ENCODE results near the gene ACVR2A. TPM values are rescaled to one million over a fixed set of nuclear protein-coding genes. Genes with fewer than 3 reads are reported as not detected.

ACVR2A gene
- total RNA-seq, 2 experiments from 2014 or later = 5.0 to 5.8 TPM

DNA sequence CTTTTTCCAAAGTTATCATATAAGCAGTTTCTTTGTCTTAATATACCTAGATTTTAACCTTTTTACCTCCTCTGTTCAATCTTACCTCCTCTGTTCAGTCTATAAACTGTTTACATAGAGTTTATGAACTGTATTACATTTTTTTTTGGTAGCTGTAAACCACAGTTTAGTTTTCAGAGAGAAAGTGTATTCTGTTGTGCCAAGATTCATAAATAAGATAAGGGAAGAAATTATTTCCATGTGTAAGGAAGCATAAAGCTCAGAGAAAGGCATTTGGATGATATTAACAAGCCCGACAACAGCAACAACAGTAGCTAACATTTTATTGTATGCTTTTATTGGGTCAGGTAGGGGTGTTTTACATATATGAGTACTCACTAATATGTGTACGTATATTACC is 71.2 kb downstream of the ACVR2A start:
- no peak for ATAC-seq (ENCODE audit: low read depth)
- Mint-ChIP-seq H3K27me3 (no peaks in the 10 kb centered on the region), H3K4me3 (no peak overlapping the region), H3K9me3 (no peaks in the 10 kb centered on the region), H3K36me3 (no peaks in the 10 kb centered on the region), H3K4me1 (no peaks in the 10 kb centered on the region), H3K27ac (no peak overlapping the region)
- POLR2A ChIA-PET = no interaction called here
- DNase-seq = no peak

GRCh38 chr2:147916723-147917122 is 71.9 kb downstream of the ACVR2A start:
- POLR2A ChIA-PET = no interaction called here
- Mint-ChIP-seq H3K4me1 (no peaks in the 10 kb centered on the region), H3K27me3 (no peaks in the 10 kb centered on the region), H3K36me3 (no peaks in the 10 kb centered on the region), H3K27ac (no peak overlapping the region), H3K9me3 (no peaks in the 10 kb centered on the region), H3K4me3 (no peak overlapping the region)
- ATAC-seq (ENCODE audit: low read depth) (no peak), DNase-seq (no peak)

DNA sequence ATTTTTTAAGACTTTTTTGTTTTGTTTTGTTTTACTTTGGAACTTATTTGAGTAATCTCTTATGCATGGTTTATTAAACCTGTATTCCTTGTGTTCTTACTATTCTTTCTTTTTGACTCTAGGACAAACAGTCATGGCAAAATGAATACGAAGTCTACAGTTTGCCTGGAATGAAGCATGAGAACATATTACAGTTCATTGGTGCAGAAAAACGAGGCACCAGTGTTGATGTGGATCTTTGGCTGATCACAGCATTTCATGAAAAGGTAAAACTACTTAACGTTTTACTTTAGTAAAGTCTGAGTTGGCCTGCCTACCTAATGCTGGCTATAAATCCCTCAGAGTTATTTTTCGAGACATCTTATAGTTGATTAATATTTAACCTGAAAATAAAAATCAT is 72.3 kb downstream of the ACVR2A start:
- no peaks in the 10 kb centered on the region for H3K4me1 Mint-ChIP-seq
- ATAC-seq (ENCODE audit: low read depth) (no peak), DNase-seq (no peak)
- H3K9me3 Mint-ChIP-seq = no peaks in the 10 kb centered on the region
- H3K4me3 Mint-ChIP-seq = no peak overlapping the region
- no peaks in the 10 kb centered on the region for H3K27me3 Mint-ChIP-seq
- H3K36me3 Mint-ChIP-seq = no peaks in the 10 kb centered on the region
- POLR2A ChIA-PET = no interaction called here
- no peak overlapping the region for H3K27ac Mint-ChIP-seq

DNA sequence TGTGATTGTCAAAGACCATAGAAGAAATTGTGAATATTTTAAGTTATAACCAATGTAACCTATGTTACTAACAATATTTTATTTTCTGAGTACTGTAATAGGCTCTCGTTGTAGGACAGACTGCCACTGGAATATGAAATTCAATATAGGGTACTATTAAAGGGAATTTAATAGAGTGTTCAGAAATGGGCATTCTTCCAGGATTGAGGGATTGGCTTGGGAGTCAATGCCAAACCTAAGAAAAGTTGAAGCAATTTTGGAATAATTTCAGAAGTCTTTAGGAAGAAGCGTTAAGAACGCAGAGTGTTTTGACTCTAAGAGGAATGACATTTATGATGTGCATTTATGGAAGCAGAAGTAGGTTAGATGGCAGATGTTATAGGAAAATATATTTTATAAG is 79.0 kb downstream of the ACVR2A start:
- Mint-ChIP-seq H3K27ac (no peak overlapping the region), H3K9me3 (no peaks in the 10 kb centered on the region), H3K4me3 (no peak overlapping the region), H3K27me3 (no peaks in the 10 kb centered on the region), H3K36me3 (peaks cover 1% of the 10 kb centered on the region), H3K4me1 (no peaks in the 10 kb centered on the region)
- POLR2A ChIA-PET = no interaction called here
- no peak for DNase-seq
- ATAC-seq (ENCODE audit: low read depth) = no peak

GRCh38 chr2:147924647-147925046 is 79.8 kb downstream of the ACVR2A start:
- DNase-seq (no peak), ATAC-seq (ENCODE audit: low read depth) (no peak)
- POLR2A ChIA-PET = no interaction called here
- Mint-ChIP-seq H3K4me3 (no peak overlapping the region), H3K36me3 (peaks cover 2% of the 10 kb centered on the region), H3K27ac (no peak overlapping the region), H3K27me3 (no peaks in the 10 kb centered on the region), H3K4me1 (no peaks in the 10 kb centered on the region), H3K9me3 (no peaks in the 10 kb centered on the region)

DNA sequence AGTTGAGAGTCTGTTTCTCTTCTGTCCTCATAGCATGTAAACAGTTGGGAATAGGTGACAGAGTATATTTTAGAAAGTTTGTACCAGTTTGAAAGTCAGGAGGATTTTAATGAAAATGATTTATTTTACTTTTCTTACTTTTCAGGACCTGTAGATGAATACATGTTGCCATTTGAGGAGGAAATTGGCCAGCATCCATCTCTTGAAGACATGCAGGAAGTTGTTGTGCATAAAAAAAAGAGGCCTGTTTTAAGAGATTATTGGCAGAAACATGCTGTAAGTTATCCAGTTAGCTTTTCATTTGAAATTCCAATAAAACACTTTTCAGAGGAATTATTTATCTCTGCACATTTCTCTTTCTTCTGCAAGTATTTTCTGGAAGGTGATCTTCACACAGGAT is 81.1 kb downstream of the ACVR2A start:
- DNase-seq = no peak

DNA sequence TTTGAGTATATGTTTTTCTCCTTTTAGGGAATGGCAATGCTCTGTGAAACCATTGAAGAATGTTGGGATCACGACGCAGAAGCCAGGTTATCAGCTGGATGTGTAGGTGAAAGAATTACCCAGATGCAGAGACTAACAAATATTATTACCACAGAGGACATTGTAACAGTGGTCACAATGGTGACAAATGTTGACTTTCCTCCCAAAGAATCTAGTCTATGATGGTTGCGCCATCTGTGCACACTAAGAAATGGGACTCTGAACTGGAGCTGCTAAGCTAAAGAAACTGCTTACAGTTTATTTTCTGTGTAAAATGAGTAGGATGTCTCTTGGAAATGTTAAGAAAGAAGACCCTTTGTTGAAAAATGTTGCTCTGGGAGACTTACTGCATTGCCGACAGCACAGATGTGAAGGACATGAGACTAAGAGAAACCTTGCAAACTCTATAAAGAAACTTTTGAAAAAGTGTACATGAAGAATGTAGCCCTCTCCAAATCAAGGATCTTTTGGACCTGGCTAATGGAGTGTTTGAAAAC is 82.3 kb downstream of the ACVR2A start:
- POLR2A ChIA-PET = no interaction called here
- peaks cover 6% of the 10 kb centered on the region for H3K36me3 Mint-ChIP-seq
- no peak overlapping the region for H3K4me3 Mint-ChIP-seq
- ATAC-seq (ENCODE audit: low read depth) (no peak), DNase-seq (no peak)
- no peaks in the 10 kb centered on the region for H3K4me1 Mint-ChIP-seq
- H3K27ac Mint-ChIP-seq = no peak overlapping the region
- no peaks in the 10 kb centered on the region for H3K9me3 Mint-ChIP-seq
- no peaks in the 10 kb centered on the region for H3K27me3 Mint-ChIP-seq

More for the DNA sequence above, 81.1 kb downstream of the ACVR2A start:
- H3K36me3 Mint-ChIP-seq = peaks cover 3% of the 10 kb centered on the region
- POLR2A ChIA-PET = no interaction called here
- no peak overlapping the region for H3K4me3 Mint-ChIP-seq
- no peak for ATAC-seq (ENCODE audit: low read depth)
- H3K9me3 Mint-ChIP-seq = no peaks in the 10 kb centered on the region
- no peak overlapping the region for H3K27ac Mint-ChIP-seq
- H3K27me3 Mint-ChIP-seq = no peaks in the 10 kb centered on the region
- H3K4me1 Mint-ChIP-seq = no peaks in the 10 kb centered on the region

DNA sequence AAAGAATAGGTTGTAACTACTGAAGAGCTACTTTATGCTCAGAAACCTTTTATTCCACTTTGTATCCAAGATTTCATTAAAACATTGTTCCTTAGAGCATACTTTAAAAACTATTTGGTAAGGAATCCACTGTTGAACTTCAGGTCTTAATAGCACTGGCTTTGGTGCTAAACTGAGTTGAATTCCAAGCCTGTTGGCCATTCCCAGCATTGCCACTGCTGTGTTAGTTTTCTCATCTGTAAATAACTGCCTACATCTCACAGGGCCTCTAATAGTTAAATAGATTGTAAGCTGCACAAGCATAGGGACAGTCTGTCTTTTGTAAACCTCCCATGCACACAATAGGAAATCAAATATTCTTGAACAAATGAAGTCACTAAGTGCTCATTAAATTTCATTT is 89.1 kb downstream of the ACVR2A start:
- POLR2A ChIA-PET = no interaction called here
- ATAC-seq (ENCODE audit: low read depth) = no peak
- H3K4me1 Mint-ChIP-seq = no peaks in the 10 kb centered on the region
- H3K4me3 Mint-ChIP-seq = no peak overlapping the region
- H3K36me3 Mint-ChIP-seq = peaks cover 5% of the 10 kb centered on the region
- no peaks in the 10 kb centered on the region for H3K9me3 Mint-ChIP-seq
- no peaks in the 10 kb centered on the region for H3K27me3 Mint-ChIP-seq
- no peak overlapping the region for H3K27ac Mint-ChIP-seq
- DNase-seq = no peak

- no peak overlapping the region for H3K4me3 Mint-ChIP-seq
- H3K9me3 Mint-ChIP-seq = no peaks in the 10 kb centered on the region
- no peaks in the 10 kb centered on the region for H3K27me3 Mint-ChIP-seq
- no peak overlapping the region for H3K27ac Mint-ChIP-seq
- no peak for DNase-seq
- no peak for ATAC-seq (ENCODE audit: low read depth)
- no peaks in the 10 kb centered on the region for H3K4me1 Mint-ChIP-seq
- H3K36me3 Mint-ChIP-seq = peaks cover 3% of the 10 kb centered on the region
- POLR2A ChIA-PET = no interaction called here
Measured at GRCh38 chr2:147934881-147935620, 90.2 kb downstream of the ACVR2A start.

DNA sequence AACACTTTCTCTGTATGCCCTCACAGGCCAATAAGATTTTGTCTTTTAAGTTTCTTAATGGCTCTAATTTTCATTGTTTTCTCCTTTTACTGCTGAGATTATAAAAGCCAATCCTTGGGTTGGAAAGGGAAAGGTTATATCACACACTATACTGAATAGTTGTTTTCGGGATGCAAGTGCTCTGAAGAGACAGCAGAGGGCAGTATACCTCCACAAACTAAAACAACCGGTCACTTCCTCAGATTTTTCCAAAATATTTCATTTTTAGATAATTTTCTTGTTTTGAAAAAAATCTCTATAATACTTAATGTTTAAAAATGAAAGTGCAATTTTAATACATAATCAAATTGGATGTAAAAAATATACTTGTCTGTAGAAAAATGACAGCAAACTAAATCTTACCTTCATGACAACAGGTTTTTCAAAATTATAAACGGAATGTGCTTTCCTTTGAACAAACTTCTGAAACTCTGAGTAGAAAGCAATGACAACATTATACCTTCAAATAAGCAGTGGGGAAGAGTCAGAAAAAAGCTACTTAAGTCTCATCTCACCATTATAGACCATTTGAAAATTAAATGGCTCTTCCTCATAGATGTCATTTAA is 93.0 kb downstream of the ACVR2A start:
- no peaks in the 10 kb centered on the region for H3K9me3 Mint-ChIP-seq
- H3K4me3 Mint-ChIP-seq = no peak overlapping the region
- DNase-seq (no peak), ATAC-seq (ENCODE audit: low read depth) (no peak)
- H3K4me1 Mint-ChIP-seq = no peaks in the 10 kb centered on the region
- H3K27ac Mint-ChIP-seq = no peak overlapping the region
- H3K36me3 Mint-ChIP-seq = no peaks in the 10 kb centered on the region
- POLR2A ChIA-PET = no interaction called here
- no peaks in the 10 kb centered on the region for H3K27me3 Mint-ChIP-seq

DNA sequence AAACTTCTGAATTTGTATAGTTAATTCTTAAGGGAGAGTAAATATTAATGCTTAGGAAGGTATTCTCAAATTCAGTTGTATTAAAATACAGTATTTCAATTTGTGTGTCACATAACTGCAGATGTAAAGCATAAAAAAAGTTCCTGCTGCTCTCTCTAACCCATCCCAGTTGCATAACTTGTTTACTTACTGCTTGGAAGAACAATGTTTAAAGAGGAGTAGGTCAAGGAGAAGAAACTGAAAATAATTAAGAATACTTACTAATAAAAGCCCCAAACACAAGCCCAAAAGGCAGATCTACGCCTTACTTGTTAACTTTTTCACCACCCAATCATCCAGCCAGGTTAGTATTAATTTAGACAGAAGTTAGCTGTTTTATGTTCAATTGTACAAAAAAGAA is 94.5 kb downstream of the ACVR2A start:
- Mint-ChIP-seq H3K36me3 (no peaks in the 10 kb centered on the region), H3K9me3 (no peaks in the 10 kb centered on the region), H3K4me3 (no peak overlapping the region), H3K27ac (no peak overlapping the region), H3K4me1 (no peaks in the 10 kb centered on the region), H3K27me3 (no peaks in the 10 kb centered on the region)
- ATAC-seq (ENCODE audit: low read depth) (no peak), DNase-seq (no peak)
- POLR2A ChIA-PET = no interaction called here

DNA sequence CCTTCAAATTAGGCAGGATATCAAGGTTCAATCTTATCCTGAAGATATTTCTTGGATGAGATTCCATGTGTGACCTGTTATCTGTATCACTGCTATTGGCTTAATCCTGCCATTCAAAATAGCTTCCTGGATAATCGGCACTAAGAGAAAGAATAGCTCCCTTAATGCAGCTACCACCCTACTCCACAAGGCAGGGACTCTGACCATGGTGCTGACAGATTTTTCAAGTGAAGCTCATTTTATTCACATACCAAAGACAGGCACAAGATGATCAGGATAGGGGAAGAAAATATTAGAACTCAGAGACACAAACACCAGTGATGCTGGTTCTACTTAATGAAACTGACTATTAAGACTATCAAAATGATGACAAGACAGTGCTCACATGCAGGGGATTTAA is 100.8 kb downstream of the ACVR2A start:
- ATAC-seq (ENCODE audit: low read depth) = no peak
- Mint-ChIP-seq H3K9me3 (no peaks in the 10 kb centered on the region), H3K4me3 (no peak overlapping the region), H3K27ac (no peak overlapping the region), H3K4me1 (no peaks in the 10 kb centered on the region), H3K27me3 (no peaks in the 10 kb centered on the region), H3K36me3 (no peaks in the 10 kb centered on the region)
- no peak for DNase-seq
- POLR2A ChIA-PET = no interaction called here

- POLR2A ChIA-PET = no interaction called here
- Mint-ChIP-seq H3K4me3 (no peak overlapping the region), H3K36me3 (peaks cover 3% of the 10 kb centered on the region), H3K9me3 (no peaks in the 10 kb centered on the region), H3K27me3 (no peaks in the 10 kb centered on the region), H3K27ac (no peak overlapping the region), H3K4me1 (no peaks in the 10 kb centered on the region)
- ATAC-seq (ENCODE audit: low read depth) (no peak), DNase-seq (no peak)
Measured at GRCh38 chr2:147952118-147952517, 107.3 kb downstream of the ACVR2A start.

GRCh38 chr2:147968571-147968970 is 123.7 kb downstream of the ACVR2A start:
- ATAC-seq (ENCODE audit: low read depth) (no peak), DNase-seq (no peak)
- Mint-ChIP-seq H3K27me3 (no peaks in the 10 kb centered on the region), H3K4me1 (peaks cover 3% of the 10 kb centered on the region), H3K27ac (no peak overlapping the region), H3K4me3 (no peak overlapping the region), H3K36me3 (peaks cover 61% of the 10 kb centered on the region), H3K9me3 (peaks cover 27% of the 10 kb centered on the region)
- POLR2A ChIA-PET = no interaction called here

Data from activated naive CD8-positive, alpha-beta T cell treated with anti-CD3 and anti-CD28 coated beads, Interleukin-2, amount 10 ng/mL, durations not matched to agents 7 days and 5 days (primary cell).